Activated T-cell treated with anti-CD3 and anti-CD28 coated beads, Interleukin-2, amount 50 U/mL, for 48 hours (primary cell): ENCODE results near the gene C19orf81.

Experiments
- DNase-seq, 2 experiments: peaks; one replicate each; pipeline ENCODE4 v3.0.0-alpha.2; 2020

Gene C19orf81

DNA sequence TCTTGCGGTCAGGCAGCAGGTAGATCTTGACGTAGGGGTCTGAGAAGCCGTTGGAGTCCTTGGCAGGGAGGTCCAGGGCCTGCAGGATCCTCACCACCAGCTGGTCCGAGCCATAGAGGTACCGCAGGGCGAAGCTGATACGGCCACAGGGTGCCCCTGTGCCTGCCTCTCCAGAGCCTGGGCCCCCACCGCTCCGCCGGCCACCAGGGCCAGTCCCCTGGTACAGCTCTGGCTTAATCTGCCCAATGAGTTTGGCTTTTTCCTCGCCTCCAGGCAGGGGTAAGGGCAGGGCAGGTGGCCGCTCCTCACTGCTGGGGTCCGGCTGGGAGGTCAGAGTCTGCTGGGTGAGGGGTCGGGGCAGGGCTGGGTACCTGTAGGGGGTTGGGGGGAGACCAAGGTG, 19.4 kb upstream of the C19orf81 start:
- no peak for DNase-seq

DNA sequence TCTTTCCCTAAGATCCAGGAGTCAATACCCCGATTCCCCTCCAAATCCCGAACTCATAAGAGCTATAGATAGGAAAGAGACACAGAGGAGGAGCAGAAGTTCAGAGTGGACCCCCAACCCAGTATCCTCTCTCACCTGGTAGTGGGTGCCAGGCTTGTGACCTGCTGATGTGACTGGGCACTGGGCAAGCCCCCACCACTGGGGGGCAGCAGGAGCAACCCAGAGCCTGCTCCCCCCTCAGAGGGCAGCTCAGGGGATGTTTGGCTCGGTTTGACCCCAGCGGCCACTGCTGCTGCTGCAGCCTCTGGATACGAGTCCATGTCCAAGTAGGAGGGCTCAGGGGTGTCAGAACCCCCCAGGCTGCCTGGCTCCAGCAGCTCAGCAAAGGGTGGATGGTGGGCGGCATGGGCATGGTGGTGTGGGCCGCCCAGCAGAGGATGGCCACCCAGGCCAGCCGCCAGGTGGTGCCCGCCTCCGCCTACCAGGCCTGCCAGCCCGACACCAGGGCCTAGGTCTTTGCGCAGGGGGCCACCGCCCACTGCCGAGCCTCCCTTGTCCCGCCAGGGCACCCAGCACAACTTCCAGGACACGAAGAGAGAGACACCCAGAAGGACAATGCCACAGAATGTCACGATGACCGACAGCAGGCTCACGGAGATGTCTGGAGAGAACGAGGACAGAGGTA, 17.0 kb upstream of the C19orf81 start:
- no peak for DNase-seq

DNA sequence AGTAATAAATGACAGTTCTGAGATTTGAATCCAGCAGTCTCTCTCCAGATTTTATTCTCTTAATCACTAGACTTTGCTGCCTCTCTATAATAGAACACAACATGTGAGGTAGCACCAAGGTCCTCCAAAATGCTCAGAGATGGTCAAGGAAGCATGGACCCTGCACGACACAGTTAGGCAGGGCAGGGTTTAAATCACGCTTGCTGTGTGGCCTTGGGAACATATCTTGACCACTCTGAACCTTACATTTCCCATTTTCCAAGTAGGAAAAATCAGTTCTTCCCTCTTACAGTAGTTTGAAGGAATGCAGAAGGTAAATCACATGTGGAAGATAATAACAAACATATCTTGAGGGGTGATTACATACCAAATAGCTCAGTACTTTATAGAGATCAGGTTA, 15.9 kb upstream of the C19orf81 start:
- DNase-seq = no peak

DNA sequence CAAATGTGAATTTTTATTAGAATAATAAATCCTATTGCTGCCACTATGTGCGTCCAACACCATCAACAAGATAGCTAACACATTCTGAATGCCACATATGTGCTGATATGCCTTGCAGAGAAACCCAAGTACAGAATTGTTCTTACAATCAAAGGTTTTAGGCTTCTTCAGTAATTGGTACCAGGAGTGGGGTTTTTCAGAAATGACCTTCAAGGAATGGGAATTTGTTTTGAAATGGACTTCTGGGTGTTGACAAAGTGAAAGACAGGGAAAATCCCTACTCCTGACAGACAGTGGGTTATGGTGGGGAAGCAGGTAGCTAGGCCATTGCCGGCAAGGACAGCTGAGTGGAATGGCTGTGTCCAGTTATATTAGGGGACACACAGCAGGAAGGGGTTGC, 15.3 kb upstream of the C19orf81 start:
- no peak for DNase-seq

- DNase-seq = no peak
These were observed 12.7 kb upstream of the C19orf81 start for GRCh38 chr19:50636317-50637085.

GRCh38 chr19:50638600-50638999, 10.6 kb upstream of the C19orf81 start:
- no peak for DNase-seq

DNA sequence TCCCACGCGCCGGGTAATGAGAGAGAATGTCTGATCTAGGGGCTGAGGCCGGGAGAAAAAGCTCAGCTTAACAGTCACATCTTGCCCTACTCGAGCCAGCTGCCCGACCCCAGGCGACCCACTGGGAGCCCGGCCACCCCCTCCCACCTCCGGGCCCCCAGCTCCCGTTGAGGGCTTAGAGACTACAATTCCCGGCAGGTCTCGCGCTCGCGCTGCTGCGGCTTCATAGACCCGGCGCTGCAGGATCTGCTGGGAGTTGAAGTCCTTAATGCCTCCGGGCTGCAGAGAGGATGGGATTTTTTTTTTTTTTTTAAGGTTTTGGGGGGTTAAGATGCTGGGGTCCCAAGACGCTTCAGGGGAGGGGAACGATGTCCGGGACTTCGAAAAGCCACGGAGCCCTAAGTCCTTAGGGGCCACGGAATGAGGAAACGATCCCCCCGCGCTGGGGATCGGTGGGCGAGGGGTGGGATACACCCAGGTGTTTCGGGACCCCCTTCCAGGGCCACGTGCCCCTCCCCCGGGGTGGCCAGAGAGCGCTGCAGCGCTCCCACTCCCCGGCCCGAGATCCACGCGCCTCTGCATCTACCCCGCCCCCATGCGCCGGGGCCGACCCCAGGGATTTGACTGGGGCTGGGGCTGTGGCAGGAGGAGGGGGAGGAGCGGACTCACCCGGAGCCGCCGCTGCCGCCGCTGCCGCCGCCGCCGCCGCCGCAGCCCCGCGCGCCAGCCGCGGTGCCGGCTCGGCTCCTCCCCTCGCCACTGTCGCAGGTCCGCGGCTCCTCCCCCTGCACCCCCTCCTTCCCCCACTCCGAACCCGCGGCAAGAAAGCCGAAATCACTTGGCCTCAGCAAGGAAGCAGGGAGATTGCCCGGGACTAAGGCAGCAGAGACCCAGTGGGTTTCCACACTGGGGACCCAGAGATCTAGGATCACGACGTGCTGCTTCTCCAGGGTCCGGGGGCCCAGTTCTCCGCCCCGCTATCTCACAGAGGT, 9.8 kb upstream of the C19orf81 start, which contains the start of gene SYT3:
SYT3 (minus strand) TSS at position 761 of the 992 bp plus-strand sequence. CDS start 2,470 bp downstream, outside the sequence.
- DNase-seq = peak; percentile 39 to 50

- no peak for DNase-seq
These were observed 8.9 kb upstream of the C19orf81 start for GRCh38 chr19:50640368-50640767.

DNA sequence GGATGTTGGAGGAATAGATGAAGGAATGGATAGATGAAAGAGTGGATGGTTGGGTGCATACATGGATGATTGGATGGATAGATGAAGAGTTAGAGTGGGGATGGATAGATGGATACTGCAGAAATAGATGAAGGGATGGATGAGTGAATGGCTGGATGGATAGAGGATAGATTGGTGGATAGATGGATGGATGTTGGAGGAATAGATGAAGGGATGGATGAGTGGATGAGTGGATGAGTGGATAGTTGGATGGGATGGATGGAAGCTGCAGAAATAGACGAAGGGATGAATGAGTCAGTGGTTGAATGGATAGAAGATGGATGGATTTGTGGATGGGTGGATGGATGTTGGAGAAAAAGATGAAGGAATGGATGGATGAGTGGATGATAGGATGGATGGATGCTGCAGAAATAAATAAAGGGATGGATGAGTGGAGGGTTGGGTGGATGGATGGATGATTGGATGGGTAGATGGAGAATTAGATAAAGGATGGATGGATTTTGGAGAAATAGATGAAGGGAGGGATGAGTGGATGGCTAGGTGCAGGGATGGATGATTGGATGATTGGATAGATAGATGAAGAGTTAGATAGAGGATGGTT, 4.8 kb upstream of the C19orf81 start:
- no peak for DNase-seq

GRCh38 chr19:50645107-50645506, 4.1 kb upstream of the C19orf81 start:
- DNase-seq = no peak

- DNase-seq = no peak
These were observed 3.0 kb upstream of the C19orf81 start for GRCh38 chr19:50646074-50646807.

GRCh38 chr19:50647879-50648615, 1.2 kb upstream of the C19orf81 start:
- DNase-seq = no peak

DNA sequence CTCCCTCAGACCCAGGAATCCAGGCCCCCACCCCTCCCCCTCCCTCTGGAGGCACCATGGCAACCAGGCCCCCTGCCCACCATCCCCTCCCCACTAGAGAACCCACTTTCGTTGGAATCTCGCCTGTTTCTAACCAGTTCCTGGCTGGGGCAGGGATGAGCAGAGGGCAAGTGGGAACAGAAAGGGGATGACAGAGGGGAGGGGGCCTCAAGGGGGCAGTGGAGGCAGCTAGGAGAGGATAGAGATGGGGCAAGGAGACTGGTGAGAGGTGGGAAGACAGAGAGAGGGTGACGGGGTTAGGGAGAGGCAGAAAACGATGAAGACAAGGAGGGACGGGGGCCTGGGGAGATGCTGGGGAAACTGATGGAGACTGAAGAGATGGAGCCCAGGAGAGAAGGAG, 586 bp upstream of the C19orf81 start:
- DNase-seq = no peak

- DNase-seq = no peak
These were observed 1.9 kb downstream of the C19orf81 start for GRCh38 chr19:50651174-50651573.

GRCh38 chr19:50652722-50653121, 3.5 kb downstream of the C19orf81 start:
- no peak for DNase-seq

DNA sequence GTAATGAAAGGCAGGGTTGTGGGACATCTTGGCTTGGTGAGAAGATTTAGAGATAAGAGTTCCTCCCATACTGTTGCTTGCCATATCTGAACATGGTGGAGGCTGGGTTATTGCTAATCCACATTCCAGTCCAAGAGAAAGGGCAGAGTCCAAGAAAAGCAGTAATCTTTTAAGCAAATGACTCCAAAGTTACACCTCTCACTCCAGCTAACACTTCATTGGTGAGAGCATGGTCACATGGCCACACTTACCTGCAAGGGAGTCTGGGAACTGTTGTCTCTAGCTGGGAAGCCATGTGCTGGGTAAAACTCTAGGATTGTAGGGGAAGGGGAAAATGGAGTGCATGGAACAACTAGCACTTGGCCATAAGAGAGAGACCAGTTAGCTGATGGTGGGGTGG, 5.6 kb downstream of the C19orf81 start:
- DNase-seq = no peak

- DNase-seq = no peak
These were observed 8.0 kb downstream of the C19orf81 start for GRCh38 chr19:50657222-50657669.

GRCh38 chr19:50657712-50658440, 8.6 kb downstream of the C19orf81 start:
- peak; percentile 89 to 94 for DNase-seq

DNA sequence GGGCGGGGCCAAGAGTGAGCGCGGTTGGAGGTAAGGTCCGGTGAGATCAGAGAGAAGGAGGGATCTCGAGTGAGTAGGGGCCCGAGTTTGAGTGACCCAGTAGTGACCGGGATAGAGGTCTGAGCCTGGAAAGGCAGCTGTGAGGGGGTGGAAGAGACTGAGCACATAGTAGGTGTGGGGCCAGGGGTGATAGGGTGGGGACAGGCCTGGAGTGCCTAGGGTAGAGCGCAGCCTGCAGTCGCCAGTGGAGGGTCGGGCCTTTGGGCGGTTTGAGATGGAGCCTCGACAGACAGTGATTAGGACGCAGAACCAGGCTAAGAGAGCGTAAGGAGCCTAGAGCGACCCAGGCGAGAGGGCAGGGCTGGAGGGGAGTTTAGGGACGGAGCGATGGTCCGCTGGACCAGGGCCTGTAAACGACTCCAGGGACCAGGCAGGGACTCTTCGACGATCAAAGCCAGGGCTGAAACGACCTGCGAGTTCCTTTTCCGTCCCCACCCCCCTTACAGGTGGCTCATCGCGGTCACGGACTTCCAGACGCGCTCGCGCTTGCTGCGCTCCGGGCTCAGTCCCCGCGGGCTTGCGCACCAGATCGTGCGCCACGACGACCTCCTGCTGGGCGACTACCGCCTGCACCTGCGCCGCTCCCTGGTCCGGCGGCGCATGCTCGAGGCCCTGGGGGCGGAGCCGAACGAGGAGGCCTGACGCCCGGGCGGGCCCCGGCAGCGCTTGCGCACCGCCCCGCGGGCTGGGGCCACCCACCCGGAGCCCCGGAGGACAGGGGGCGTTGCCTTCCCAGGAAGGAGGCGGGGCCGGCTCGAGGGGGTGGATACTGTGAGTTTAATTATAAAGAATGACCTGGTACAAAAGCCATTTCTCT, 9.4 kb downstream of the C19orf81 start:
- DNase-seq = peak; percentile 77 to 84
